GM21515 (cell line): ENCODE results near the gene TMEM214.

Experiments
- ATAC-seq: cut with Tn5 transposase; IDR thresholded peaks from one replicate; pipeline ENCODE4 v1.9.1; 2021; ENCODE audit not compliant: unreplicated experiment

The TMEM214 gene

GRCh38 chr2:27032495-27033252 is at the start of gene TMEM214:
Gene TMEM214, plus strand, starts transcription at chr2:27032965. Its CDS starts 51 bp downstream, at chr2:27033016.
- ATAC-seq, result peak; percentile 93

GRCh38 chr2:26983746-26984145 is 49.0 kb upstream of the TMEM214 start:
- ATAC-seq, result no peak

- ATAC-seq, result no peak
Observed at GRCh38 chr2:26985807-26986206, 47.0 kb upstream of the TMEM214 start.

GRCh38 chr2:26986576-26986975 is 46.2 kb upstream of the TMEM214 start:
- no peak for ATAC-seq

GRCh38 chr2:26988058-26988860 is 44.5 kb upstream of the TMEM214 start:
- no peak for ATAC-seq

GRCh38 chr2:26989156-26989555 is 43.6 kb upstream of the TMEM214 start:
- no peak for ATAC-seq

- ATAC-seq, result no peak
Observed at GRCh38 chr2:26991717-26992116, 41.0 kb upstream of the TMEM214 start.

- no peak for ATAC-seq
Observed at GRCh38 chr2:26993768-26994167, 39.0 kb upstream of the TMEM214 start.

- ATAC-seq, result no peak
Observed at GRCh38 chr2:26994983-26995382, 37.8 kb upstream of the TMEM214 start.

GRCh38 chr2:26997394-26997793 is 35.4 kb upstream of the TMEM214 start:
- no peak for ATAC-seq

GRCh38 chr2:26998323-26998722 is 34.4 kb upstream of the TMEM214 start:
- no peak for ATAC-seq

- no peak for ATAC-seq
Observed at GRCh38 chr2:27000228-27000627, 32.5 kb upstream of the TMEM214 start.

- ATAC-seq, result no peak
Observed at GRCh38 chr2:27000995-27001394, 31.8 kb upstream of the TMEM214 start.

- ATAC-seq, result no peak
Observed at GRCh38 chr2:27001950-27002349, 30.8 kb upstream of the TMEM214 start.

- no peak for ATAC-seq
Observed at GRCh38 chr2:27003007-27003406, 29.8 kb upstream of the TMEM214 start.

GRCh38 chr2:27003857-27004256 is 28.9 kb upstream of the TMEM214 start:
- ATAC-seq, result no peak

- ATAC-seq, result no peak
Observed at GRCh38 chr2:27006602-27007415, 26.0 kb upstream of the TMEM214 start.

- no peak for ATAC-seq
Observed at GRCh38 chr2:27007416-27008374, 25.1 kb upstream of the TMEM214 start.

GRCh38 chr2:27008678-27009077 is 24.1 kb upstream of the TMEM214 start:
- ATAC-seq, result no peak

GRCh38 chr2:27009083-27009482 is 23.7 kb upstream of the TMEM214 start:
- no peak for ATAC-seq
